Fibroblast of skin of right biceps (primary cell): ENCODE results near the gene CSTPP1.
"Not testable (repeated sequence)": the region's sequence is repeated elsewhere in the genome, so short reads cannot be mapped to it uniquely, and the experiment has no call there.

ENCODE experiments used
- DNase-seq: peaks from one replicate; pipeline ENCODE4 v3.0.0-alpha.2; 2013

Gene CSTPP1

GRCh38 chr11:46913484-46913883, 23.1 kb upstream of the CSTPP1 start:
- no peak for DNase-seq

- peak; percentile 73 for DNase-seq
Observed at GRCh38 chr11:46914363-46914762, 22.2 kb upstream of the CSTPP1 start.

- DNase-seq = no peak
Observed at GRCh38 chr11:46914910-46915309, 21.7 kb upstream of the CSTPP1 start.

GRCh38 chr11:46916286-46917108, 20.1 kb upstream of the CSTPP1 start:
- peak; percentile 88 for DNase-seq

GRCh38 chr11:46917109-46917761, 19.3 kb upstream of the CSTPP1 start:
- no peak for DNase-seq

- no peak for DNase-seq
Observed at GRCh38 chr11:46917762-46918082, 18.8 kb upstream of the CSTPP1 start.

GRCh38 chr11:46918083-46918787, 18.3 kb upstream of the CSTPP1 start, which contains the start of gene LRP4:
Gene LRP4, minus strand, starts transcription at chr11:46918550. Its CDS starts 171 bp downstream, at chr11:46918379.
- DNase-seq = peak; percentile 51

GRCh38 chr11:46918788-46919513, 17.6 kb upstream of the CSTPP1 start:
- no peak for DNase-seq

- peak; percentile 99 for DNase-seq
Observed at GRCh38 chr11:46920755-46921154, 15.8 kb upstream of the CSTPP1 start.

GRCh38 chr11:46927928-46928327, 8.6 kb upstream of the CSTPP1 start:
- not testable (repeated sequence) for DNase-seq

- not testable (repeated sequence) for DNase-seq
Observed at GRCh38 chr11:46928701-46929100, 7.9 kb upstream of the CSTPP1 start.

- peak; percentile 88 for DNase-seq
Observed at GRCh38 chr11:46930089-46930488, 6.5 kb upstream of the CSTPP1 start.

- DNase-seq = no peak
Observed at GRCh38 chr11:46942172-46942571, 5.6 kb downstream of the CSTPP1 start.

- no peak for DNase-seq
Observed at GRCh38 chr11:46944356-46945075, 8.0 kb downstream of the CSTPP1 start.

- no peak for DNase-seq
Observed at GRCh38 chr11:46947399-46948077, 11.0 kb downstream of the CSTPP1 start.

- peak; percentile 81 for DNase-seq
Observed at GRCh38 chr11:46948378-46949131, 12.0 kb downstream of the CSTPP1 start.

- DNase-seq = no peak
Observed at GRCh38 chr11:46949297-46949696, 12.7 kb downstream of the CSTPP1 start.

GRCh38 chr11:46951864-46952263, 15.3 kb downstream of the CSTPP1 start:
- DNase-seq = peak; percentile 10

- no peak for DNase-seq
Observed at GRCh38 chr11:46952553-46952952, 16.0 kb downstream of the CSTPP1 start.

GRCh38 chr11:46953093-46953492, 16.5 kb downstream of the CSTPP1 start:
- DNase-seq = no peak

- no peak for DNase-seq
Observed at GRCh38 chr11:46958777-46959176, 22.2 kb downstream of the CSTPP1 start.
